Neural progenitor cell (in vitro differentiated cells): ENCODE measurements around the gene ST6GALNAC2. TPM values are rescaled to one million over a fixed set of nuclear protein-coding genes. Genes with fewer than 3 reads are reported as not detected.
"Not testable (repeated sequence)": the region's sequence is repeated elsewhere in the genome, so short reads cannot be mapped to it uniquely, and the experiment has no call there.

ENCODE experiments used
- DNase-seq: peaks from one replicate; pipeline ENCODE4 v3.0.0-alpha.2; 2016; ENCODE audit warnings: low spot score
- H2AFZ ChIP-seq: fragments of 200-600 bp; sonication (generic); replicated peaks from 2 replicates; pipeline ENCODE4 v1.6.1; 2016; ENCODE audit warnings: antibody characterized with exemption
- H3F3A ChIP-seq: fragments of 200-600 bp; sonication (generic); 2 replicates; pipeline ENCODE4 v1.6.1; 2016; ENCODE audit warnings: antibody characterized with exemption, low read depth
- H3K27ac ChIP-seq: fragments of 200-600 bp; sonication (generic); 2 replicates; pipeline ENCODE4 v1.5.1; 2016; ENCODE audit warnings: mild to moderate bottlenecking
- H3K27me3 ChIP-seq: fragments of 200-600 bp; sonication (generic); 2 replicates; pipeline ENCODE4 v1.6.1; 2016; ENCODE audit warnings: mild to moderate bottlenecking, moderate library complexity
- H3K36me3 ChIP-seq: fragments of 200-600 bp; sonication (generic); 2 replicates; pipeline ENCODE4 v1.5.1; 2016
- H3K4me1 ChIP-seq: fragments of 200-600 bp; sonication (generic); 2 replicates; pipeline ENCODE4 v1.6.1; 2016; ENCODE audit warnings: mixed run types
- H3K4me2 ChIP-seq: fragments of 200-600 bp; sonication (generic); 2 replicates; pipeline ENCODE4 v1.6.1; 2016
- H3K4me3 ChIP-seq: fragments of 200-600 bp; sonication (generic); 2 replicates; pipeline ENCODE4 v1.5.1; 2016
- H3K79me2 ChIP-seq: fragments of 200-600 bp; sonication (generic); 2 replicates; pipeline ENCODE4 v1.6.1; 2016; ENCODE audit warnings: low read depth
- H3K9ac ChIP-seq: fragments of 200-600 bp; sonication (generic); 2 replicates; pipeline ENCODE4 v1.6.1; 2016
- H3K9me3 ChIP-seq: fragments of 200-600 bp; sonication (generic); 2 replicates; pipeline ENCODE4 v1.5.1; 2016; ENCODE audit warnings: low read depth
- H4K20me1 ChIP-seq: fragments of 200-600 bp; sonication (generic); 2 replicates; pipeline ENCODE4 v1.6.1; 2016; ENCODE audit warnings: low read depth
- H3K27ac Mint-ChIP-seq: 3 replicates; pipeline ENCODE4 v1.8.0; 2021; ENCODE audit warnings: mixed read lengths
- H3K27me3 Mint-ChIP-seq: 2 replicates; pipeline ENCODE4 v1.8.0; 2022; ENCODE audit warnings: low read depth, mild to moderate bottlenecking, inconsistent platforms, moderate library complexity, mixed read lengths; ENCODE audit not compliant: insufficient read depth
- H3K36me3 Mint-ChIP-seq: 3 replicates; pipeline ENCODE4 v1.8.0; 2021; ENCODE audit warnings: mixed read lengths
- H3K4me1 Mint-ChIP-seq: 3 replicates; pipeline ENCODE4 v1.8.0; 2021; ENCODE audit warnings: mixed read lengths
- H3K4me3 Mint-ChIP-seq: 3 replicates; pipeline ENCODE4 v1.8.0; 2021; ENCODE audit warnings: mild to moderate bottlenecking, moderate library complexity, mixed read lengths
- H3K9me3 Mint-ChIP-seq: 3 replicates; pipeline ENCODE4 v1.8.0; 2020; ENCODE audit warnings: mixed read lengths
- CTCF ChIP-seq: fragments of 200-600 bp; sonication (generic); IDR thresholded peaks from 2 replicates; pipeline ENCODE4 v1.5.1; 2017; ENCODE audit warnings: antibody characterized with exemption, mild to moderate bottlenecking
- EZH2 ChIP-seq: fragments of 200-600 bp; sonication (generic); IDR thresholded peaks from 2 replicates; pipeline ENCODE4 v1.6.1; 2017; ENCODE audit warnings: antibody characterized with exemption, mild to moderate bottlenecking, moderate library complexity
- EZH2phosphoT487 ChIP-seq: fragments of 200-600 bp; sonication (generic); IDR thresholded peaks from 2 replicates; pipeline ENCODE4 v1.6.1; 2017; ENCODE audit warnings: antibody characterized with exemption
- total RNA-seq: library from RNA; depleted of rRNA; stranded (reverse); fragments of >200 nt; gene quantifications from 2 replicates; pipeline ENCODE4 v1.2.3, GENCODE V29; 2015; ENCODE audit warnings: low replicate concordance

The ST6GALNAC2 gene
- total RNA-seq, 1 donor from 2014 or later, result not detected

GRCh38 chr17:76617838-76618237 lies 32.2 kb upstream of the ST6GALNAC2 start:
- Histone ChIP-seq H3K27me3 (peaks cover 2% of the 10 kb centered on the region), H3K9me3 (no peaks in the 10 kb centered on the region), H3K4me2 (no peak overlapping the region), H3F3A (no peaks in the 10 kb centered on the region), H3K4me3 (no peak overlapping the region), H3K27ac (no peak overlapping the region), H3K79me2 (no peaks in the 10 kb centered on the region), H4K20me1 (no peaks in the 10 kb centered on the region), H2AFZ (no peak overlapping the region), H3K4me1 (peaks cover 9% of the 10 kb centered on the region), H3K36me3 (no peaks in the 10 kb centered on the region), H3K9ac (no peak overlapping the region)
- H3K27me3 Mint-ChIP-seq, result peaks cover under 1% of the 10 kb centered on the region
- H3K36me3 Mint-ChIP-seq, result no peaks in the 10 kb centered on the region
- no peak overlapping the region for H3K4me3 Mint-ChIP-seq
- no peak for DNase-seq
- peaks cover 10% of the 10 kb centered on the region for H3K4me1 Mint-ChIP-seq
- no peak overlapping the region for H3K27ac Mint-ChIP-seq
- no peaks in the 10 kb centered on the region for H3K9me3 Mint-ChIP-seq
- TF ChIP-seq EZH2, result no peak
- TF ChIP-seq EZH2phosphoT487, result no peak
- no peak for TF ChIP-seq CTCF

GRCh38 chr17:76614912-76615617 lies 29.4 kb upstream of the ST6GALNAC2 start:
- no peak overlapping the region for H3K27ac ChIP-seq
- no peak overlapping the region for H2AFZ ChIP-seq
- no peaks in the 10 kb centered on the region for H3K36me3 Mint-ChIP-seq
- H3K4me3 ChIP-seq, result no peak overlapping the region
- no peak overlapping the region for H3K4me3 Mint-ChIP-seq
- no peaks in the 10 kb centered on the region for H3K79me2 ChIP-seq
- H3K9me3 ChIP-seq, result no peaks in the 10 kb centered on the region
- H3K36me3 ChIP-seq, result no peaks in the 10 kb centered on the region
- DNase-seq, result no peak
- no peaks in the 10 kb centered on the region for H3K27me3 ChIP-seq
- H3K4me1 Mint-ChIP-seq, result peaks cover 27% of the 10 kb centered on the region
- no peak overlapping the region for H3K27ac Mint-ChIP-seq
- H3K27me3 Mint-ChIP-seq, result peaks cover 7% of the 10 kb centered on the region
- peaks cover 16% of the 10 kb centered on the region for H3K4me1 ChIP-seq
- TF ChIP-seq EZH2 (no peak), CTCF (no peak)
- H3F3A ChIP-seq, result peaks cover 7% of the 10 kb centered on the region
- H3K9me3 Mint-ChIP-seq, result peaks cover 3% of the 10 kb centered on the region
- H4K20me1 ChIP-seq, result no peaks in the 10 kb centered on the region
- H3K4me2 ChIP-seq, result no peak overlapping the region
- no peak overlapping the region for H3K9ac ChIP-seq

GRCh38 chr17:76614064-76614759 lies 28.6 kb upstream of the ST6GALNAC2 start:
- H3K4me1 Mint-ChIP-seq, result peaks cover 27% of the 10 kb centered on the region
- peak overlapping the region; percentile 8 for H3K27ac Mint-ChIP-seq
- not testable (repeated sequence) for H3K27ac ChIP-seq, H3K27me3 ChIP-seq, H3K27me3 Mint-ChIP-seq, H3K9ac ChIP-seq, H3K9me3 ChIP-seq, H3K4me3 ChIP-seq, H3F3A ChIP-seq, H2AFZ ChIP-seq, H3K9me3 Mint-ChIP-seq, H4K20me1 ChIP-seq, H3K36me3 Mint-ChIP-seq, H3K4me2 ChIP-seq, H3K36me3 ChIP-seq, H3K79me2 ChIP-seq, H3K4me3 Mint-ChIP-seq, DNase-seq
- H3K4me1 ChIP-seq, result peaks cover 16% of the 10 kb centered on the region
